Neural progenitor cell (in vitro differentiated cells): ENCODE data around the gene GAS2L1. TPM values are rescaled to one million over a fixed set of nuclear protein-coding genes. Genes with fewer than 3 reads are reported as not detected.
A peak's percentile ranks its signal among the peaks of the same experiment; 100 is the strongest.

Source experiments
- DNase-seq: peaks from one replicate; pipeline ENCODE4 v3.0.0-alpha.2; 2016; ENCODE audit warnings: low spot score
- H2AFZ ChIP-seq: fragments of 200-600 bp; sonication (generic); replicated peaks from 2 replicates; pipeline ENCODE4 v1.6.1; 2016; ENCODE audit warnings: antibody characterized with exemption
- H3F3A ChIP-seq: fragments of 200-600 bp; sonication (generic); 2 replicates; pipeline ENCODE4 v1.6.1; 2016; ENCODE audit warnings: antibody characterized with exemption, low read depth
- H3K27ac ChIP-seq: fragments of 200-600 bp; sonication (generic); 2 replicates; pipeline ENCODE4 v1.5.1; 2016; ENCODE audit warnings: mild to moderate bottlenecking
- H3K27me3 ChIP-seq: fragments of 200-600 bp; sonication (generic); 2 replicates; pipeline ENCODE4 v1.6.1; 2016; ENCODE audit warnings: mild to moderate bottlenecking, moderate library complexity
- H3K36me3 ChIP-seq: fragments of 200-600 bp; sonication (generic); 2 replicates; pipeline ENCODE4 v1.5.1; 2016
- H3K4me1 ChIP-seq: fragments of 200-600 bp; sonication (generic); 2 replicates; pipeline ENCODE4 v1.6.1; 2016; ENCODE audit warnings: mixed run types
- H3K4me2 ChIP-seq: fragments of 200-600 bp; sonication (generic); 2 replicates; pipeline ENCODE4 v1.6.1; 2016
- H3K4me3 ChIP-seq: fragments of 200-600 bp; sonication (generic); 2 replicates; pipeline ENCODE4 v1.5.1; 2016
- H3K79me2 ChIP-seq: fragments of 200-600 bp; sonication (generic); 2 replicates; pipeline ENCODE4 v1.6.1; 2016; ENCODE audit warnings: low read depth
- H3K9ac ChIP-seq: fragments of 200-600 bp; sonication (generic); 2 replicates; pipeline ENCODE4 v1.6.1; 2016
- H3K9me3 ChIP-seq: fragments of 200-600 bp; sonication (generic); 2 replicates; pipeline ENCODE4 v1.5.1; 2016; ENCODE audit warnings: low read depth
- H4K20me1 ChIP-seq: fragments of 200-600 bp; sonication (generic); 2 replicates; pipeline ENCODE4 v1.6.1; 2016; ENCODE audit warnings: low read depth
- H3K27ac Mint-ChIP-seq: 3 replicates; pipeline ENCODE4 v1.8.0; 2021; ENCODE audit warnings: mixed read lengths
- H3K27me3 Mint-ChIP-seq: 2 replicates; pipeline ENCODE4 v1.8.0; 2022; ENCODE audit warnings: low read depth, mild to moderate bottlenecking, inconsistent platforms, moderate library complexity, mixed read lengths; ENCODE audit not compliant: insufficient read depth
- H3K36me3 Mint-ChIP-seq: 3 replicates; pipeline ENCODE4 v1.8.0; 2021; ENCODE audit warnings: mixed read lengths
- H3K4me1 Mint-ChIP-seq: 3 replicates; pipeline ENCODE4 v1.8.0; 2021; ENCODE audit warnings: mixed read lengths
- H3K4me3 Mint-ChIP-seq: 3 replicates; pipeline ENCODE4 v1.8.0; 2021; ENCODE audit warnings: mild to moderate bottlenecking, moderate library complexity, mixed read lengths
- H3K9me3 Mint-ChIP-seq: 3 replicates; pipeline ENCODE4 v1.8.0; 2020; ENCODE audit warnings: mixed read lengths
- CTCF ChIP-seq: fragments of 200-600 bp; sonication (generic); IDR thresholded peaks from 2 replicates; pipeline ENCODE4 v1.5.1; 2017; ENCODE audit warnings: antibody characterized with exemption, mild to moderate bottlenecking
- EZH2 ChIP-seq: fragments of 200-600 bp; sonication (generic); IDR thresholded peaks from 2 replicates; pipeline ENCODE4 v1.6.1; 2017; ENCODE audit warnings: antibody characterized with exemption, mild to moderate bottlenecking, moderate library complexity
- EZH2phosphoT487 ChIP-seq: fragments of 200-600 bp; sonication (generic); IDR thresholded peaks from 2 replicates; pipeline ENCODE4 v1.6.1; 2017; ENCODE audit warnings: antibody characterized with exemption
- total RNA-seq: library from RNA; depleted of rRNA; stranded (reverse); fragments of >200 nt; gene quantifications from 2 replicates; pipeline ENCODE4 v1.2.3, GENCODE V29; 2015; ENCODE audit warnings: low replicate concordance

Gene GAS2L1
- total RNA-seq, 1 donor from 2014 or later: 0.95 TPM

- no peak for DNase-seq
- no peak overlapping the region for H3K27ac Mint-ChIP-seq
- Histone ChIP-seq H3K9me3 (no peaks in the 10 kb centered on the region), H3F3A (peaks cover 14% of the 10 kb centered on the region), H3K27ac (no peak overlapping the region), H3K9ac (no peak overlapping the region), H3K4me2 (no peak overlapping the region), H4K20me1 (peaks cover 6% of the 10 kb centered on the region), H3K4me3 (no peak overlapping the region), H3K36me3 (no peaks in the 10 kb centered on the region), H3K27me3 (no peaks in the 10 kb centered on the region), H3K4me1 (peaks cover 7% of the 10 kb centered on the region), H2AFZ (no peak overlapping the region), H3K79me2 (peaks cover 30% of the 10 kb centered on the region)
- TF ChIP-seq CTCF: no peak
- no peak for TF ChIP-seq EZH2
- no peak for TF ChIP-seq EZH2phosphoT487
- H3K9me3 Mint-ChIP-seq: no peaks in the 10 kb centered on the region
- H3K36me3 Mint-ChIP-seq: peaks cover 9% of the 10 kb centered on the region
- H3K27me3 Mint-ChIP-seq: peaks cover 10% of the 10 kb centered on the region
- peaks cover 16% of the 10 kb centered on the region for H3K4me1 Mint-ChIP-seq
- no peak overlapping the region for H3K4me3 Mint-ChIP-seq
Measured at GRCh38 chr22:29263791-29264276, 42.6 kb upstream of the GAS2L1 start.

GRCh38 chr22:29265305-29265704, 41.1 kb upstream of the GAS2L1 start:
- Mint-ChIP-seq H3K27ac (no peak overlapping the region), H3K4me1 (peaks cover 27% of the 10 kb centered on the region), H3K36me3 (peaks cover 15% of the 10 kb centered on the region), H3K27me3 (peaks cover 12% of the 10 kb centered on the region), H3K4me3 (no peak overlapping the region), H3K9me3 (no peaks in the 10 kb centered on the region)
- no peaks in the 10 kb centered on the region for H3K9me3 ChIP-seq
- H3K36me3 ChIP-seq: no peaks in the 10 kb centered on the region
- peaks cover 45% of the 10 kb centered on the region for H3K79me2 ChIP-seq
- peaks cover 12% of the 10 kb centered on the region for H3K4me1 ChIP-seq
- no peak for DNase-seq
- H3K4me3 ChIP-seq: no peak overlapping the region
- H3K4me2 ChIP-seq: no peak overlapping the region
- no peaks in the 10 kb centered on the region for H3K27me3 ChIP-seq
- H2AFZ ChIP-seq: no peak overlapping the region
- peaks cover 18% of the 10 kb centered on the region for H4K20me1 ChIP-seq
- no peak overlapping the region for H3K9ac ChIP-seq
- peaks cover 19% of the 10 kb centered on the region for H3F3A ChIP-seq
- no peak for TF ChIP-seq EZH2
- no peak for TF ChIP-seq CTCF
- no peak overlapping the region for H3K27ac ChIP-seq

- peak overlapping the region; percentile 95 for H3K4me3 Mint-ChIP-seq
Measured at GRCh38 chr22:29265929-29266328, 40.5 kb upstream of the GAS2L1 start.

More at GRCh38 chr22:29265929-29266328, 40.5 kb upstream of the GAS2L1 start:
- H3K4me3 ChIP-seq: no peak overlapping the region
- Mint-ChIP-seq H3K27ac (peak overlapping the region; percentile 90), H3K27me3 (peaks cover 12% of the 10 kb centered on the region), H3K4me1 (peaks cover 33% of the 10 kb centered on the region), H3K9me3 (no peaks in the 10 kb centered on the region), H3K36me3 (peaks cover 19% of the 10 kb centered on the region)
- no peak overlapping the region for H2AFZ ChIP-seq
- TF ChIP-seq EZH2phosphoT487 (no peak), EZH2 (no peak), CTCF (no peak)
- no peak for DNase-seq
- no peak overlapping the region for H3K27ac ChIP-seq
- no peaks in the 10 kb centered on the region for H3K27me3 ChIP-seq
- no peak overlapping the region for H3K9ac ChIP-seq
- H3K9me3 ChIP-seq: no peaks in the 10 kb centered on the region
- H3K36me3 ChIP-seq: no peaks in the 10 kb centered on the region
- peak overlapping the region; percentile 95 for H3K4me2 ChIP-seq
- H3F3A ChIP-seq: peaks cover 19% of the 10 kb centered on the region
- H4K20me1 ChIP-seq: peaks cover 24% of the 10 kb centered on the region
- peaks cover 51% of the 10 kb centered on the region for H3K79me2 ChIP-seq
- H3K4me1 ChIP-seq: peaks cover 18% of the 10 kb centered on the region
